T-helper 2 cell treated with Interferon-gamma antibody and Interleukin-4, amounts not matched to agents 5 μg/mL and 100 μg/mL, for 36 hours (primary cell): Measurements from ENCODE around the gene TPCN1.
"Not testable (repeated sequence)": the region's sequence is repeated elsewhere in the genome, so short reads cannot be mapped to it uniquely, and the experiment has no call there.

Experiments used
- DNase-seq: peaks from one replicate; pipeline ENCODE4 v3.0.0; 2021; ENCODE audit warnings: low spot score
- H3K27ac Mint-ChIP-seq: one replicate; pipeline ENCODE4 v1.8.0; 2021; ENCODE audit warnings: mild to moderate bottlenecking, mixed read lengths
- H3K27me3 Mint-ChIP-seq: one replicate; pipeline ENCODE4 v1.8.0; 2021; ENCODE audit warnings: low read depth, mixed read lengths
- H3K36me3 Mint-ChIP-seq: one replicate; pipeline ENCODE4 v1.8.0; 2021; ENCODE audit warnings: low read depth, mixed read lengths
- H3K4me1 Mint-ChIP-seq: one replicate; pipeline ENCODE4 v1.8.0; 2021; ENCODE audit warnings: low read depth, mixed read lengths
- H3K4me3 Mint-ChIP-seq: one replicate; pipeline ENCODE4 v1.8.0; 2022; ENCODE audit warnings: mild to moderate bottlenecking, moderate library complexity, mixed read lengths
- H3K9me3 Mint-ChIP-seq: one replicate; pipeline ENCODE4 v1.8.0; 2021; ENCODE audit warnings: mixed read lengths

The TPCN1 gene

GRCh38 chr12:113202300-113203075 is 18.8 kb upstream of the TPCN1 start:
- Mint-ChIP-seq H3K4me3 (no peak overlapping the region), H3K36me3 (peaks cover 6% of the 10 kb centered on the region), H3K27me3 (no peaks in the 10 kb centered on the region), H3K4me1 (peaks cover 23% of the 10 kb centered on the region), H3K9me3 (no peaks in the 10 kb centered on the region), H3K27ac (no peak overlapping the region)
- no peak for DNase-seq

- Mint-ChIP-seq H3K36me3 (peaks cover 8% of the 10 kb centered on the region), H3K27ac (no peak overlapping the region), H3K4me1 (peaks cover 32% of the 10 kb centered on the region), H3K9me3 (no peaks in the 10 kb centered on the region), H3K4me3 (no peak overlapping the region), H3K27me3 (no peaks in the 10 kb centered on the region)
- DNase-seq, result no peak
Observed at GRCh38 chr12:113203852-113204760, 17.2 kb upstream of the TPCN1 start.

- Mint-ChIP-seq H3K27ac (no peak overlapping the region), H3K4me1 (peaks cover 38% of the 10 kb centered on the region), H3K36me3 (peaks cover 8% of the 10 kb centered on the region), H3K9me3 (no peaks in the 10 kb centered on the region), H3K4me3 (no peak overlapping the region), H3K27me3 (no peaks in the 10 kb centered on the region)
- no peak for DNase-seq
Observed at GRCh38 chr12:113204804-113205203, 16.5 kb upstream of the TPCN1 start.

- not testable (repeated sequence) for H3K9me3 Mint-ChIP-seq, H3K27me3 Mint-ChIP-seq, DNase-seq
- peaks cover 51% of the 10 kb centered on the region for H3K4me1 Mint-ChIP-seq
- H3K27ac Mint-ChIP-seq, result peak overlapping the region; percentile 47
- peak overlapping the region; percentile 20 for H3K4me3 Mint-ChIP-seq
- H3K36me3 Mint-ChIP-seq, result peaks cover 12% of the 10 kb centered on the region
Observed at GRCh38 chr12:113206802-113207201, 14.5 kb upstream of the TPCN1 start.

GRCh38 chr12:113207613-113208040 is 13.6 kb upstream of the TPCN1 start:
- H3K9me3 Mint-ChIP-seq, result peaks cover 7% of the 10 kb centered on the region
- H3K27ac Mint-ChIP-seq, result peak overlapping the region; percentile 97
- peaks cover 12% of the 10 kb centered on the region for H3K36me3 Mint-ChIP-seq
- peak; percentile 19 for DNase-seq
- H3K27me3 Mint-ChIP-seq, result no peaks in the 10 kb centered on the region
- H3K4me1 Mint-ChIP-seq, result peaks cover 51% of the 10 kb centered on the region
- H3K4me3 Mint-ChIP-seq, result peak overlapping the region; percentile 81

- H3K27me3 Mint-ChIP-seq, result no peaks in the 10 kb centered on the region
- H3K9me3 Mint-ChIP-seq, result peaks cover 7% of the 10 kb centered on the region
- DNase-seq, result peak; percentile 81
- peak overlapping the region; percentile 81 for H3K4me3 Mint-ChIP-seq
- H3K4me1 Mint-ChIP-seq, result peaks cover 53% of the 10 kb centered on the region
- peak overlapping the region; percentile 97 for H3K27ac Mint-ChIP-seq
- H3K36me3 Mint-ChIP-seq, result peaks cover 14% of the 10 kb centered on the region
Observed at GRCh38 chr12:113208041-113208934, 13.0 kb upstream of the TPCN1 start.

- Mint-ChIP-seq H3K4me3 (peak overlapping the region; percentile 42), H3K4me1 (peaks cover 64% of the 10 kb centered on the region), H3K27ac (peak overlapping the region; percentile 33), H3K27me3 (no peaks in the 10 kb centered on the region), H3K9me3 (peaks cover 7% of the 10 kb centered on the region), H3K36me3 (peaks cover 14% of the 10 kb centered on the region)
- DNase-seq, result no peak
Observed at GRCh38 chr12:113211160-113211559, 10.1 kb upstream of the TPCN1 start.

- peaks cover 7% of the 10 kb centered on the region for H3K9me3 Mint-ChIP-seq
- H3K27ac Mint-ChIP-seq, result peak overlapping the region; percentile 69
- H3K4me1 Mint-ChIP-seq, result peaks cover 42% of the 10 kb centered on the region
- H3K27me3 Mint-ChIP-seq, result no peaks in the 10 kb centered on the region
- peak; percentile 25 for DNase-seq
- H3K36me3 Mint-ChIP-seq, result peaks cover 7% of the 10 kb centered on the region
- H3K4me3 Mint-ChIP-seq, result peak overlapping the region; percentile 55
Observed at GRCh38 chr12:113214895-113215400, 6.3 kb upstream of the TPCN1 start.

- Mint-ChIP-seq H3K4me3 (no peak overlapping the region), H3K4me1 (peaks cover 41% of the 10 kb centered on the region), H3K27ac (no peak overlapping the region), H3K36me3 (peaks cover 3% of the 10 kb centered on the region), H3K27me3 (no peaks in the 10 kb centered on the region), H3K9me3 (peaks cover 2% of the 10 kb centered on the region)
- DNase-seq, result no peak
Observed at GRCh38 chr12:113216027-113216426, 5.2 kb upstream of the TPCN1 start.

GRCh38 chr12:113220593-113221180 is 577 bp upstream of the TPCN1 start:
- no peaks in the 10 kb centered on the region for H3K36me3 Mint-ChIP-seq
- H3K4me1 Mint-ChIP-seq, result peaks cover 40% of the 10 kb centered on the region
- peak overlapping the region; percentile 94 for H3K4me3 Mint-ChIP-seq
- H3K27me3 Mint-ChIP-seq, result peaks cover 2% of the 10 kb centered on the region
- H3K9me3 Mint-ChIP-seq, result no peaks in the 10 kb centered on the region
- peak overlapping the region; percentile 90 for H3K27ac Mint-ChIP-seq
- DNase-seq, result no peak

GRCh38 chr12:113221997-113222729 is 899 bp downstream of the TPCN1 start:
- Mint-ChIP-seq H3K27ac (peak overlapping the region; percentile 90), H3K27me3 (peaks cover 2% of the 10 kb centered on the region), H3K9me3 (no peaks in the 10 kb centered on the region), H3K4me3 (peak overlapping the region; percentile 94), H3K4me1 (peaks cover 34% of the 10 kb centered on the region), H3K36me3 (peaks cover 3% of the 10 kb centered on the region)
- DNase-seq, result peak; percentile 20

GRCh38 chr12:113222730-113223531 is 1.7 kb downstream of the TPCN1 start:
- H3K4me1 Mint-ChIP-seq, result peaks cover 28% of the 10 kb centered on the region
- H3K9me3 Mint-ChIP-seq, result no peaks in the 10 kb centered on the region
- no peak for DNase-seq
- peak overlapping the region; percentile 90 for H3K27ac Mint-ChIP-seq
- peaks cover 2% of the 10 kb centered on the region for H3K27me3 Mint-ChIP-seq
- peaks cover 7% of the 10 kb centered on the region for H3K36me3 Mint-ChIP-seq
- peak overlapping the region; percentile 94 for H3K4me3 Mint-ChIP-seq
